HEK293 (cell line): Measurements from ENCODE around the gene RABAC1.
"Not testable (repeated sequence)": the region's sequence is repeated elsewhere in the genome, so short reads cannot be mapped to it uniquely, and the experiment has no call there.

Source experiments
- CTCF ChIA-PET: fragments of 350-600 bp; formaldehyde crosslinking; extraction: SDS; loops from one replicate; lab custom pipeline; 2021; ENCODE audit warnings: antibody characterized with exemption; lab: Yijun Ruan, JAX
- POLR2A ChIA-PET: fragments of 300-600 bp; formaldehyde crosslinking; extraction: SDS; loops from one replicate; lab custom pipeline; 2020; ENCODE audit warnings: antibody characterized with exemption, inconsistent platforms; lab: Yijun Ruan, JAX
- H3K27ac ChIP-seq: fragments of 200-500 bp; sonication (Bioruptor generic); 2 replicates; pipeline ENCODE4 v1.5.1; 2014; ENCODE audit warnings: low read depth, low read length, control low read depth, inconsistent platforms; ENCODE audit errors: extremely low read depth
- H3K36me3 ChIP-seq, 2 experiments: fragments of 200-500 bp in 1 of 2; sonication (Bioruptor generic) in 1 of 2; 1 replicate in 1 of 2; 2 replicates in 1 of 2; pipeline ENCODE4 v1.5.1; 2014 to 2017; ENCODE audit warnings: inconsistent platforms in 2 of 2, low read length in 2 of 2; ENCODE audit not compliant: control insufficient read depth in 2 of 2, insufficient read depth in 1 of 2
- H3K4me1 ChIP-seq: fragments of 200-500 bp; sonication (Bioruptor generic); 2 replicates; pipeline ENCODE4 v1.5.1; 2014; ENCODE audit warnings: mild to moderate bottlenecking, low read length, inconsistent platforms; ENCODE audit not compliant: control insufficient read depth, insufficient read depth
- H3K4me3 ChIP-seq: 2 replicates; pipeline ENCODE4 v1.5.1; 2011; ENCODE audit warnings: low read depth, mild to moderate bottlenecking, control low read depth, low read length, moderate library complexity
- H3K9me3 ChIP-seq: fragments of 200-500 bp; sonication (Bioruptor generic); 2 replicates; pipeline ENCODE4 v1.5.1; 2014; ENCODE audit warnings: low read depth, low read length, inconsistent platforms; ENCODE audit not compliant: control insufficient read depth, insufficient read depth
- AEBP2 ChIP-seq: fragments of 450-650 bp; formaldehyde crosslinking; IDR thresholded peaks from 2 replicates; pipeline ENCODE4 v1.5.1; 2016; ENCODE audit warnings: missing biosample characterization, missing genetic modification characterization, borderline replicate concordance
- GLIS1 ChIP-seq: fragments of 450-650 bp; formaldehyde crosslinking; IDR thresholded peaks from 2 replicates; pipeline ENCODE4 v1.5.1; 2016; ENCODE audit warnings: missing biosample characterization, missing genetic modification characterization
- INSM2 ChIP-seq: fragments of 450-650 bp; formaldehyde crosslinking; IDR thresholded peaks from 2 replicates; pipeline ENCODE4 v1.5.1; 2016; ENCODE audit warnings: missing biosample characterization, missing genetic modification characterization
- KLF8 ChIP-seq: fragments of 450-650 bp; formaldehyde crosslinking; IDR thresholded peaks from 2 replicates; pipeline ENCODE4 v1.5.1; 2016; ENCODE audit warnings: missing biosample characterization, missing genetic modification characterization
- PRDM1 ChIP-seq: fragments of 450-650 bp; formaldehyde crosslinking; IDR thresholded peaks from 2 replicates; pipeline ENCODE4; 2016; ENCODE audit warnings: missing biosample characterization, missing genetic modification characterization
- PRDM2 ChIP-seq: fragments of 450-650 bp; formaldehyde crosslinking; IDR thresholded peaks from 2 replicates; pipeline ENCODE4 v1.5.1; 2016; ENCODE audit warnings: missing biosample characterization, missing genetic modification characterization, borderline replicate concordance
- PRDM4 ChIP-seq: fragments of 450-650 bp; formaldehyde crosslinking; IDR thresholded peaks from 2 replicates; pipeline ENCODE4 v1.5.1; 2017; ENCODE audit warnings: missing biosample characterization, missing genetic modification characterization
- ZFHX2 ChIP-seq: fragments of 450-650 bp; formaldehyde crosslinking; conservative IDR thresholded peaks from 2 replicates; pipeline ENCODE4 v1.5.1; 2016; ENCODE audit warnings: missing biosample characterization, missing genetic modification characterization
- ZNF16 ChIP-seq: fragments of 450-650 bp; formaldehyde crosslinking; IDR thresholded peaks from 2 replicates; pipeline ENCODE4 v1.5.1; 2016; ENCODE audit warnings: low read depth, missing biosample characterization, missing genetic modification characterization
- ZNF169 ChIP-seq: fragments of 450-650 bp; formaldehyde crosslinking; IDR thresholded peaks from 2 replicates; pipeline ENCODE4 v1.5.1; 2016; ENCODE audit warnings: missing biosample characterization, missing genetic modification characterization
- ZNF174 ChIP-seq: fragments of 450-650 bp; formaldehyde crosslinking; IDR thresholded peaks from 2 replicates; pipeline ENCODE4 v1.5.0; 2017; ENCODE audit warnings: missing biosample characterization, mild to moderate bottlenecking, missing genetic modification characterization
- ZNF600 ChIP-seq: fragments of 450-650 bp; formaldehyde crosslinking; IDR thresholded peaks from 2 replicates; pipeline ENCODE4 v1.5.1; 2016; ENCODE audit warnings: missing biosample characterization, missing genetic modification characterization
- ZNF791 ChIP-seq: fragments of 450-650 bp; formaldehyde crosslinking; IDR thresholded peaks from 2 replicates; pipeline ENCODE4 v1.5.1; 2016; ENCODE audit warnings: missing biosample characterization, missing genetic modification characterization
- ZNF843 ChIP-seq: fragments of 450-650 bp; formaldehyde crosslinking; IDR thresholded peaks from 2 replicates; pipeline ENCODE4 v1.5.1; 2016; ENCODE audit warnings: missing biosample characterization, missing genetic modification characterization
- TF ChIP-seq, protein P1 (sequence below): fragments of 450-650 bp; formaldehyde crosslinking; IDR thresholded peaks from 2 replicates; pipeline ENCODE4 v1.5.1; 2017; ENCODE audit warnings: missing biosample characterization, missing genetic modification characterization
- TF ChIP-seq, protein P2 (sequence below): fragments of 450-650 bp; formaldehyde crosslinking; IDR thresholded peaks from 2 replicates; pipeline ENCODE4 v1.5.1; 2016; ENCODE audit warnings: missing biosample characterization, missing genetic modification characterization

RABAC1 gene

DNA sequence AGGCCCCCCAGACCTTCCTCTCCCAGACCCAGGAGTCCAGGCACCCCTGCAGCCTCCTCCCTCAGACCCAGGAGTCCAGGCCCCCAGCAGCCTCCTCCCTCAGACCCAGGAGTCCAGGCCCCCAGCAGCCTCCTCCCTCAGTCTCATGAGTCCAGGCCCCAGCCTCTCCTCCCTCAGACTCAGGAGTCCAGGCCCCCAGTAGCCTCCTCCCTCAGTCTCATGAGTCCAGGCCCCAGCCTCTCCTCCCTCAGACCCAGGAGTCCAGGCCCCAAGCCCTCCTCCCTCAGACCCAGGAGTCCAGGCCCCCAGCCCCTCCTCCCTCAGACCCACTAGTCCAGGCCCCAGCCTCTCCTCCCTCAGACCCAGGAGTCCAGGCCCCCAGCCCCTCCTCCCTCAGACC is 19.9 kb downstream of the RABAC1 start:
- H3K36me3 ChIP-seq, H3K9me3 ChIP-seq, CTCF ChIA-PET, H3K4me3 ChIP-seq, H3K27ac ChIP-seq, H3K4me1 ChIP-seq: not testable (repeated sequence)
- POLR2A ChIA-PET = interaction anchor here (0.8 to 1.6 kb wide), 2 partner anchors 66 to 80 kb away, joined by 4 to 8 read pairs; partner anchors contain the start of gene RPS19
- TF ChIP-seq GLIS1 (tag by site-specific recombination) = peak; percentile 73

DNA sequence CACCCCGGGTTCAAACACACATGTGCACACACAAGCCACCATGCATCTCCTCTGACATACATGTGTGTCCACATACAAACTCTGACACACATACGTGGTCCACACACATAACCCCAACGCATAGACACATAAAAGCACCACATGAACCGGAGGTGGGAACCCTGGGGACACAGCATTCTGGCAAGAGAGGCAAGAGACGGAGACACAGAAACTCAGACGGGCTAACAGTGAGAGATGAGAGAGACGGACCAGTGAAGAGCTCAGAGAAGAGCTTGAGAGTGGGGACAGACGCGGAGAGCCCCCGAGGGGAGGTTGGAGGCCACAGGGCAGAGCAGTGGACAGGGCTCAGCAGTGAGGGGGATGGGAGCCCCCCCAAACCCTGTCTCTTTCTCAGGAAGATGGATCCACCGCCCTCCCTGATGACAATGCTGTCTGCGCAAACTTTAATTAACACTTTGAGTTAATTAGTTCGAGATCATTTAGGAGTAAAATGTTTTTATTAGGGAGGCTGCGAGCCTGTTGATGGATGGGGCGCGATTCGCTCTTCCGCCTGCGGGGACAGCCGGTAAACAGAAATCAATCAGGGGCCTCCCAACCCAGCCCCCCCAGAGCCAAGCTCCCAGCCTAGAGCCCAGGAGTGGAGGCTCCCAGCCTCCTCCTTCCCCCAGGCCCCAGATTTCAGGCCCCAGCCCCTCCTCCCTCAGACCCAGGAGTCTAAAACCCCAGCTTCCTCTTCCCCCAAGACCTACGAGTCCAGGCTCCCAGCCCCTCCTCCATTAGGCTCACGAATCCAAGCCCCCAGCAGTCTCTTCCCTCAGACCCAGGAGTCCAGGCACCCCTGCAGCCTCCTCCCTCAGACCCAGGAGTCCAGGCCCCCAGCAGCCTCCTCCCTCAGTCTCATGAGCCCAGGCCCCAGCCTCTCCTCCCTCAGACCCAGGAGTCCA is 21.3 kb downstream of the RABAC1 start:
- H3K36me3 ChIP-seq = no peaks in the 10 kb centered on the region
- H3K27ac ChIP-seq = no peak overlapping the region
- CTCF ChIA-PET = interaction anchor here (0.5 to 1.9 kb wide), 8 partner anchors 10 to 184 kb away, joined by 3 to 18 read pairs (median 3); no protein-coding TSS in a partner anchor
- H3K9me3 ChIP-seq = no peaks in the 10 kb centered on the region
- POLR2A ChIA-PET = interaction anchor here (1.2 to 1.9 kb wide), 3 partner anchors 54 to 78 kb away, joined by 4 to 8 read pairs (median 7); partner anchors contain the start of gene RPS19
- peaks cover 3% of the 10 kb centered on the region; the same call in 1 of the 2 replicates for H3K4me1 ChIP-seq
- no peak overlapping the region for H3K4me3 ChIP-seq
- TF ChIP-seq ZFHX2 (peak; percentile 47; the same call in 1 of the 2 replicates), PRDM2 (tag by site-specific recombination) (no peak), AEBP2 (tag by site-specific recombination) (no peak), ZNF843 (tag by site-specific recombination) (no peak), PRDM1 (tag by site-specific recombination) (no peak), PRDM4 (no peak), KLF8 (0 out of 2 replicates have a peak, but pooled peaks have one; percentile 22), ZNF791 (tag by site-specific recombination) (no peak), ZNF169 (tag by site-specific recombination) (no peak), ZNF174 (tag by site-specific recombination) (no peak), ZNF600 (peak; percentile 78), INSM2 (tag by site-specific recombination) (no peak), ZNF16 (tag by site-specific recombination) (no peak)
- TF ChIP-seq, protein P1, sequence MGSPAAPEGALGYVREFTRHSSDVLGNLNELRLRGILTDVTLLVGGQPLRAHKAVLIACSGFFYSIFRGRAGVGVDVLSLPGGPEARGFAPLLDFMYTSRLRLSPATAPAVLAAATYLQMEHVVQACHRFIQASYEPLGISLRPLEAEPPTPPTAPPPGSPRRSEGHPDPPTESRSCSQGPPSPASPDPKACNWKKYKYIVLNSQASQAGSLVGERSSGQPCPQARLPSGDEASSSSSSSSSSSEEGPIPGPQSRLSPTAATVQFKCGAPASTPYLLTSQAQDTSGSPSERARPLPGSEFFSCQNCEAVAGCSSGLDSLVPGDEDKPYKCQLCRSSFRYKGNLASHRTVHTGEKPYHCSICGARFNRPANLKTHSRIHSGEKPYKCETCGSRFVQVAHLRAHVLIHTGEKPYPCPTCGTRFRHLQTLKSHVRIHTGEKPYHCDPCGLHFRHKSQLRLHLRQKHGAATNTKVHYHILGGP = no peak
- TF ChIP-seq, protein P2, sequence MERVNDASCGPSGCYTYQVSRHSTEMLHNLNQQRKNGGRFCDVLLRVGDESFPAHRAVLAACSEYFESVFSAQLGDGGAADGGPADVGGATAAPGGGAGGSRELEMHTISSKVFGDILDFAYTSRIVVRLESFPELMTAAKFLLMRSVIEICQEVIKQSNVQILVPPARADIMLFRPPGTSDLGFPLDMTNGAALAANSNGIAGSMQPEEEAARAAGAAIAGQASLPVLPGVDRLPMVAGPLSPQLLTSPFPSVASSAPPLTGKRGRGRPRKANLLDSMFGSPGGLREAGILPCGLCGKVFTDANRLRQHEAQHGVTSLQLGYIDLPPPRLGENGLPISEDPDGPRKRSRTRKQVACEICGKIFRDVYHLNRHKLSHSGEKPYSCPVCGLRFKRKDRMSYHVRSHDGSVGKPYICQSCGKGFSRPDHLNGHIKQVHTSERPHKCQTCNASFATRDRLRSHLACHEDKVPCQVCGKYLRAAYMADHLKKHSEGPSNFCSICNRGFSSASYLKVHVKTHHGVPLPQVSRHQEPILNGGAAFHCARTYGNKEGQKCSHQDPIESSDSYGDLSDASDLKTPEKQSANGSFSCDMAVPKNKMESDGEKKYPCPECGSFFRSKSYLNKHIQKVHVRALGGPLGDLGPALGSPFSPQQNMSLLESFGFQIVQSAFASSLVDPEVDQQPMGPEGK = peak; percentile 52; the same call in 1 of the 2 replicates
